Stimulated activated CD4-positive, alpha-beta T cell treated with anti-CD3 and anti-CD28 coated beads, Interleukin-12 subunit alpha, Interleukin-12 subunit beta, amount 100 ng/mL, for 48 hours (primary cell): ENCODE measurements around the gene SPTB.

ENCODE experiments used
- DNase-seq, 3 donors: peaks; one replicate each; pipeline ENCODE4 v3.0.0-alpha.2; 2020; ENCODE audit warnings: low read depth in 2 of 3, low spot score in 1 of 3

The SPTB gene

DNA sequence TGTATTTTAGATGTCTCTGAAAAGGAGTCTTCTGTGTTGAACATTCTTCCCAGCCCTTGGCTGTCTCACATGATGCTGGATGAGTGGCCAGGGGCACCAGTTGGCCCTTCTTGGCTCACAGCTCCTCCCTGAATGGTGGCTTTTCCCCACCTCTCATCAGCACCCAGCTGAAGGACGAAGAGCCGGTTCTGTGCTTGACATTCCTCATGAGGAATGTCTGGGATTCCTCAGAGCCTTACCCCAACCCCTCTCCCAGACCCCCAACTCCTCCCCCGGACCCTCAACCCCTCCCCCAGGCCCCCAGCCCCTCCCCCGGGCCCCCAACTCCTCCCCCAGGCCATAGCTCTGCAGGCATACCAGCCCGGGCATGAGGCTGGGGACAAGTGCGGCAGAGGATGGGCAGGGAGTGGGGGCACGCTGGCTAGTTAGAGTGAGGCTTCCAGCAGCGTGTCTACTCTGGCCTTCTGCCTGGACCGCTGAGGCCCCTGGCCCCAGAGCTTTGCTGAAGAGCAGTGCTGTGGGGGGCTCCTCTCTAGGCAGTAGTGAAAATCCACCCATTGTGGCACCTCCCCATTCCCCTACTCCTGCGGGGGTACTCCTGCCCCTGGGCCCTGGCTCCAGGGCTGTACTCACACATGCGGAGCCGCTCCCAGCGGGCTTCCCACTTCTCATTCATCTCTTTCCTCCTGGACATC, 111.2 kb downstream of the SPTB start:
- DNase-seq: no peak

DNA sequence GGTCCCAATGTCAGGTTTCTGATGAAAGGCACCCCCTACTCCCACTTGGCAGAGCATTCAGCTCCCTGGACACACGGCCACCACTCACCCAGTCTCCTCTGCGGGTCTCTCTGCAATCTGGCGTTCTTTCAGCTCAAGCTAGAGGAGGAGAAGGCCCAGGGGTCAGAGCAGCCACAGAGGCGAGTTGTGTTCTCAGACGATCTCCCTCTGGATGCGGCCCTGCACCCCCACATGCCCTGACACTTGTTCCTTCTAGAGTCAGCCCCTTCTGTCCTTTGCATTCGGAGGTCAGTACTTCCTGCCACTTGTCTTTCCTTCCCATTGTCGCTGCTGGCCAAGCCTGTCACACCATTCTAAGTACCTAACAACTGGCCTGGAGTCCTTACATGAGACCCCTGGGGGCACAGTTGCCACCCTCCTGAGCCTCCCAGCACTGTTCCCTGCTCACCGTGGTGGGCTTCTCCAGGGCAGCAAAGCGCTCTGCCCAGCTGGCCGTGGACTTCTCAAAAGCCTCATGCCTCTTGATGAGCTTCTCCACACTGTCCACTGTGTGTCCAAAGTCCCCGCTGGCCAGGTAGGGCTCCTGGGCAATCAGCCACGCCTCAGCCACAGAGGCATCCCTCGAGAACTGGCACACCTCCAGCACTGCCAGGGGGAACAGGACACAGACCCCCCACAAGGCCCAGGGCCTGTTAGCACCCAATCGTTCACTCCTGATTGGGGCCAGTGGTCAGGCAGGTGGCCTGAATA, 112.3 kb downstream of the SPTB start:
- DNase-seq: no peak

DNA sequence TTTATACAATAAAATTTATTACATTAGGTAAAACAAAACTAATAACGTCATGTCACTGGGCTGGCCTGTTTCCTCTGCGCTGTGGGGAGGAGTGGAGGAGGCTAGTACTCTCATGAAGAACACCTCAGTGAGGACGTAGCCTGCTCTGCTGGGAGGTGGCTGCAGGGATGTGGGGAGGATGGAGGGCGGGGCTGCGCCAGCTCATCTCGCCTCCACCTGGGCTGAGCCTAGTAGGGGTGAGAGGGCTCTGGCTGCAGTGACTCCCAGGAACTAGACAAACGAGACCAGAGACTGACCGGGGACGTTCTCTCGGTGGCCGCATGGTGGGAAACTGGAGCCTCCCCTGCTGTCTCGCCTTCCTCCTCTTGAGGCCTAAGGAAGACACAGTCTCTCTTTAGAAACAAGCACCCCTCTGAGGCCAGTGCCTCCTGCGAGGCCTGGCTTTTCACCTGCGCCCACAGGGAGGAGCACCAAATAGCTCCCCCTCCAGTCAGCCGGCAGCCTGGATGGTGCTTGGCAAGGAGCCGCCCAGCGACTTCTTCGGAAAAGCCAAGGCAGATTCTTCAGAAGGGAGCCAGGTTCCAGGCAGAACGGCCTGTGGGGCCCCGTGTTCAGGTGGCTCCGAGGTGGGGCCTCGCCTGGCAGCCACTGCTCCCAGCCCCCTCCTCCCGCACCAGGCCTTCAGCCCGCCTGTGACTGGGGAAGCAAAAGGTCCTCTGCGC, 113.1 kb downstream of the SPTB start:
- no peak for DNase-seq

DNA sequence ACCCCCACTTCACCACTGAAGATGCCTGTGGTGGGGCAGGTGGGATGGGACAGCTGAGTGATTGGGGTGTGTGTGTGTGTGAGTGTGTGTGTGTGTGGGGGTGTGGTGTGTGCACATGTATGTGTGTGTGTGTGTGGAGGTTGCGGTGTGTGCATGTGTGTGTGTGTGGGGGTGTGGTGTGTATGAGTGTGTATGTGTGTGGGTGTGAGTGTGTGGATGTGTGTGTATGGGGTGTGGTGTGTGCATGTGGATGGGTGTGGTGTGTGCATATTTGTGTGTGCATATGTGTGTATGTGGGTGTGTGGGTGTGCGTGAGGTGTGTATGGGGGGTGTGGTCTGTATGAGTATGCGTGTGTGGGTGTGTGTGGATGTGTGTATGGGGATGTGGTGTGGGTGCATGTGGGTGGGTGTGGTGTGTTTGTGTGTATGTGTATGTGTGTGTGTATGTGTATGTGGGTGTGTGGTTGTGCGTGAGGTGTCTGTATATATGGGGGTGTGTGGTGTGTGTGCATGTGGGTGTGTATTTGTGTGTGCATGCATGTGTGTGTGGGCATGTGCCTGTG, 113.9 kb downstream of the SPTB start:
- no peak for DNase-seq

DNA sequence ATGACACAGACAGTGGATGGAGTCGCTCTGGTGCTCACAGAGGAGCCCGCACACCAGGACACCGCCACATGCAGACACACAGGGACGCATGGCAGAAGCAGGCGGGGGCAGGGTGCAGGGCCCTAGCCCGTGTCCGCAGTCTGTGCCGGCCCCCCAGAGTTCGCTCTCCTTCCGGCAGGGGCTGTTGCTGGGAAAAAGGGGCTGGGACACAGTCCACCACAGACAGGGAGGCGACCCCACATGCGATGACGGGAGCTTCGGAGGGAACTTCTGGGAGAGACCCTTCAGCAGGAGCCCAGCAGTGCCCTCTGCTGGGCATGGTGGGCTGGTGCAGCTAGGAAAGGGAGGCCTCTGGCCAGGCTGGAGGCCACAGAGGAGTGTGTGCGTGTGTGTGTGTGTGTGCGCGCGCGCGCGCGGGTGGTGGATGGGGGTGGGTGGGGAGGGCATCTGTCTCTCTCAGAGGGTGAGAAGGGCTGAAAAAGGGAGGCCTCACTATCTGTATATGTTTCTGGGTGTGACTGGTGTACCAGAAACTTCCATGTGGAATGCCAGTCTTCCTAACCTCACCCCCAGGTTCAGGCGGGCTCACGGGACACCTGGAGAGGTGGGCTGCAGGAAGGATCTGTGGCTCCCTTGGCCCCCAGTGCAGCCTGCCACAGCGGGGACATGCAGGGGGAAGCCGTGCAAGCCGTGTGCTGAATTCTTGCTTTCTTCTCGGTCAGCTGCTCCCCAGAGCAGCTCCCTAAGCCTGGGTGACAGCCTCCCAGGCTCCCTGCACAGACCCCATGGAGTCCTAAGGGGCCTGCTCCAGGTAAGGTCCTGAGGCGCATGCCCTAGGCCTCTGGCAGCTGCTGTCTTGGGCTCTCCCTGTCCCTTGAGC, 114.8 kb downstream of the SPTB start:
- DNase-seq: peak; percentile 44 to 72 (median 51)

DNA sequence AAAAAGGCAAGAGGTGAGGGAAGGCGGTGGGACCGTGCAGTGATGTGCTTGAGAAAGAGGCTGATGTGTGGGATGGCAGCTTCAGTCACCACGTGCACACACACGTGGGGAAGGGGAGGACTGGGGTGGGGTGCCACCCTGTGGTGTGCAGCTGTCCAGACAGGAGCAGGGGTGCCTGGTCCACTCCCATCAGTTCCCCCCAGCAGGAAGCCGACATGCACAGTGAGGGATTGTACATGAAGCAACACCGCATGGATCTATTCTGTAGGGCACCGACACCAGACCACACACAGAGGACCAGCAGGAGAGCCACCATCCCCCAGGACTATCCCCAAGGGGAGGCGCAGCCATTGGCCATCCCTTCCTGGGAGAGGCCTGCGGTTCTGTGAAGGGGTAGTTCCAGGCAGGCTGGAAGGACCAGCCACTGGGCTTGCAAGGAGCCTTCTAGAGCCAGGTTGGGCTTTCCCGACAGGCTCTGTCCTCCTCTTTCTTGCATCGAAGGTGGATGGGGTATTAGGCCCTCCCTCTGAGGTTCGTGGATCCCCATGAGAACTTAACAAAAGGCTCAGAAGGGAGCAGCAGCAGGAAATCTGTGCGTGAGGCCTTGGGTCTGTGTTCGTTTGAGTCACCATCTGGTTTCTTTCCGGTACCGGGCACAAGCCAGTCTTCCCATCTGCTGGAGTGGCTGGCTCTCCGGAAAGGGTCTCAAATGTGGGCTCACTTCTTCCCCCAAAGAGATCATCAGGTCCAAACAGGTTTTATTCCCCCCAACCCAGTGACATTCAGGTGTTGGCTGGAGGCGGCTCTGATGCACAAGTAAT, 115.7 kb downstream of the SPTB start:
- DNase-seq: no peak

DNA sequence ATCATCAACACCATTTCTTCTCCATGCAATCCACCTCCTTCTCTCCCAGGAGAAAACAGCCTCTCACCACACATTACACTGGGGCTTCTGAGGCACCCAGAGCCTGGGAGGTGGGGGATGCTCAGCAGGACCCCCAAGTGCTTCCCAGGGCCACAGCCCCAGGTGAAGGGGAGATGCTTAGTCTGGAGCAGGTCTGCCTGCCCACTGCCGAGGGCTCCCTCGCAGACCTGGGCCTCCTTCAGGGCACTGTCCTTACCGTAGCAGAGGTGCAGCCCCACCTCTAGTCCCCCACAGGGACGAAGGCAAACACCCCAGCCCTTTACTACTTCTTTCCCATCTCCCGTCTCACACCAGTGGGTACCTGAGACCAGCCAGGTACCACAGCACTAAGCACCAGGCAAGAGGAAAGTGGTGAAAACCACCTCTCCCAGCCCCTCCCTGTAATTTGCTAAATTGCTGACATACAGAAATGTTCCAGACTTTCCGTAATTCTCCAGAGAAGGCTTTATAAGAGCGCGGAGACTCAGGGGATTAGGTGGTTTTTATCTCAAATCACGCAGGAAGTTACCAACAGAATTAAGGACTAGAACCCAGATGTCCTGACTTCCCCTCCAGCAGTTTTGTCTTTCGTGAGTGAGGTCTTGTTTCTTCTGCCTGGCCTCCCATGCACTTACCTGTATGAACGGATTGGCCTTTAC, 116.5 kb downstream of the SPTB start:
- no peak for DNase-seq

DNA sequence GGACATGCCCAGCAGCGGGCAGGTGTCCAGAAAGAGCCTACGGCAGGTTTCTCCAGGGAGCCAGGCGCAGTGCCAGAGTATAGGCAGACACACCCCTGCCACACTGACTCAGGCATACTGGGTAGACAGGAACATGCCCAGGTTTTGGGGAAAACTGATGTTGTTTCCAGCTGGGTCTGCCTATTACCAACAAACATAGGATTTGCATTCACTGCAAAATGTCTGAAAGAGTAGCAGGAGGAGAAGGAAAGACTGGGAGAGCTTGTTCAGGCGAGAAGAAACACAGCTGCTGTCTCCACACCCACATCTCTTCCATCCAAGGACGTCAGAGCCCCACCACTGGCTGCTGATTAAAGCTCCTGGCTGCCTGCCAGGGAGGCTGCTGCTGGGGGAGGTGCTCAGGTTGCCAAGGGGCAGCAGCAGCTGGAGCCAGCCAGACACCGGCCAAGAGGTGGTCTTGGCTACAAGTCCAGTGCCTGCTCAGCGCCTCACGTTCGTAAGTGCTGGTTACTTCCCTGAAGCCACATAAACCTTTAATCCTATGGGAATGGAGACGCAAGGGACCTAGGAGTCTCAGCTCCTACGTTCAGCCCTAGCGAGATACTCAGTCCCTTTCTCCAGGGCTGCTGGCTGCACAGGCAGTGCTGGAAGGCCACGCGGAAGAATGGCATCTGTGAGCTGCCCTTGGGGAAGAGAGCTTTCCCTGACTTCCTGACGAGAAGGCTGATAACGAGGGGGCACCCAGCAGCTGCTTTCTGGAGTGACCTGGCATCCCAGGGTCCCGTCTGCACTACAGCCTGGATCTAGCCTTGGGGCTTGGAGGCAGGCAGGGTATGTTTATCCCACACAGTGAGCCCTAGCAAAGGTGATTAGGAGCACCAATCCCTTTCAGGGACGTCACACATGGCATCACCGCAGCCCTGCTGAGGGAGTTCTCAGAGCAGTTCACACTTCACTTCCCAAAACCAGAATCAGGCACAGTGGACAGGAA, 117.4 kb downstream of the SPTB start:
- DNase-seq: peak in 1 of 3 donors; percentile 16

DNA sequence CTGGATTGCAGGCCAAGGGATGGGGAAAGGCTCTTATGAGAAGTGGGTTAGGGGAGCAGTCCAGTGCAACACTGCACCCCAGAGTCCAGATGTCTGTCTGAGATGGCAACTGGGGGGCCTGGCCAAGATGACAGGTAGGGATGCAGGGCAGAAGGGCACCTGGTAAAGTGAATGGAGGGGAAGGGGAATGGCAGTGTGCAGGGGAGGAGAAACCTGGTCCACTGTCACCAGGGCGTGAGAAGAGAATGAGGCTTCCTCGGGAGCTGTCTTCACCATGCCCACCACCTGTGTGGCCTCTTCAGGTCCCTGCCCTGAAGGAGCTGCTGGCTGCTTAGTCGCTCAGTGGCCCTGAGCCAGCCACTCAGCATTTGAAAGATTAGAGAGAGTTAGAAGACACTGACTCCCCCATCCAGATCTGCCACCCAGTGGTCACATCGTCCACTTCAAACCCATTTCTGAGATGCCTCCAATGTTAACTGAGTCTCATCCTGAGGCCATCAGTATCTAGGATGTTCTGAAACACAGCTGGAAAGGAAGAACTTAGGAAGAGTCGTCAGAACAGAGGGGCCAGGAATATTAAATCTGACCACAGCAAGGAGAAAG, 118.2 kb downstream of the SPTB start:
- no peak for DNase-seq

DNA sequence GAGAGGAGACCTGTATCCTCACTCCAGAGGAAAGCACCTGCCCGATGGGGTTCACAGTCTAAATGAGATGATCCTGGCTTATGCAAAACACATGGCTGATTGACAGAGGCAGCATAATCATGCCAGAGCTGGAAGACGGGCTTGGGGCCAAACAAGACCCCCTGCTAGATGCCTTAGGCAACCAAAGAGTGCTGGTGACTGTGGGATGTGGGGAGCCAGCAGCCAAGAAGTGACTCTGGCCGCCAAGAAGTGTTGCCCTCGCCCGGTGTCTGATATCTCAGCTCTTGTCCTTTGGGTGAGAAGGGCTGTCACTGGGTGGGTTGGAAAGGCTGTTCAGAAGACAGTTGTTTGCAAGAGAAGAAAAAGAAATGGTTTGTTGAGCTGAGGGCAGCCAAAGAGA, 118.8 kb downstream of the SPTB start:
- no peak for DNase-seq

DNA sequence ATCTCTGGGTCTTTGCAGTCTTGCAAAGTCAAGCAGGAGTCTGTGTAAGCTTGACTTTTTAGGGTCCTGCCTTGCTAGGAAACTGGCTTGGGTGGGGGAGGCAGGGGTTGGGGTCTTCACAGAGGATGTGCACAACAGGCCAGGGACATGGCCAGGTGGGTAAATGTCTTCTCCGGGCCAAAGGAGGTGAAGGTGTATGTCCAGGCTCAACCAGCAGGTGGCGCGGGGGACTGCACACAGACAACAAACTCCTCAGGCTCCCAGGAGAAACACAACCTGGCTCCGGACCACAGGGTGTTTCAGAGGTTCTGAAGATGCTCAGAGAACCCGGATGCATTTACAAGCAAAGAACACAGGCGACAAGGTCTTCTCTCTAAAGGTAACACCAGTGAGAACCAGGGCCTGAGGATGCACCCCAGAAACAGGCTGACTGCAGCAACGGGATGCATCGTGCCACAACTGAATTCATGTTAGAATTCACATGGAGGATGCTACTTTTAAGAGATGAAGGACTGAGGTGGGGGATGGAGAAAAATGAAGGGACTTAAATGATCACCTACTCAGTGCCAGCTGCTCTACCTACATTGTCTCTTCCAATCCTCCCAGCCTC, 119.5 kb downstream of the SPTB start:
- DNase-seq: peak; percentile 16 to 64 (median 38)

DNA sequence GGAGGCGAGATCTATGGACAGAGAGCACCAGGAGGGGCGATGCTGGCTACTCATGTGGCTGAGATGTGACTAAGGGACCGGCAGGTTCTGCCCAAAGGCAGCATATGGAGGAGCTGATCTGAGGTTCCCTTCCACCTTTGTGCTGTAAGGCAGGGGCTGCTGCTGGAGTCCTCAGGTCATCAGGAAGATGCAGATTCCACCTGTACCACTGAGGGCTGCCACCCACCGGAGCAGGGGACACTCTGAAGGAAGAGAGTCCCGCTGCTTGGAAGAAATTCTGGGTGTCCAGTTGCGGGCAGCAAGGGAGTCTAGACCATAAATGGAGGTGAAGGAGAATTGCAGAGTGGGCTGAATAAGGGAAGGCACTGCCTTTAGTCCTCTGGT, 120.2 kb downstream of the SPTB start:
- no peak for DNase-seq

DNA sequence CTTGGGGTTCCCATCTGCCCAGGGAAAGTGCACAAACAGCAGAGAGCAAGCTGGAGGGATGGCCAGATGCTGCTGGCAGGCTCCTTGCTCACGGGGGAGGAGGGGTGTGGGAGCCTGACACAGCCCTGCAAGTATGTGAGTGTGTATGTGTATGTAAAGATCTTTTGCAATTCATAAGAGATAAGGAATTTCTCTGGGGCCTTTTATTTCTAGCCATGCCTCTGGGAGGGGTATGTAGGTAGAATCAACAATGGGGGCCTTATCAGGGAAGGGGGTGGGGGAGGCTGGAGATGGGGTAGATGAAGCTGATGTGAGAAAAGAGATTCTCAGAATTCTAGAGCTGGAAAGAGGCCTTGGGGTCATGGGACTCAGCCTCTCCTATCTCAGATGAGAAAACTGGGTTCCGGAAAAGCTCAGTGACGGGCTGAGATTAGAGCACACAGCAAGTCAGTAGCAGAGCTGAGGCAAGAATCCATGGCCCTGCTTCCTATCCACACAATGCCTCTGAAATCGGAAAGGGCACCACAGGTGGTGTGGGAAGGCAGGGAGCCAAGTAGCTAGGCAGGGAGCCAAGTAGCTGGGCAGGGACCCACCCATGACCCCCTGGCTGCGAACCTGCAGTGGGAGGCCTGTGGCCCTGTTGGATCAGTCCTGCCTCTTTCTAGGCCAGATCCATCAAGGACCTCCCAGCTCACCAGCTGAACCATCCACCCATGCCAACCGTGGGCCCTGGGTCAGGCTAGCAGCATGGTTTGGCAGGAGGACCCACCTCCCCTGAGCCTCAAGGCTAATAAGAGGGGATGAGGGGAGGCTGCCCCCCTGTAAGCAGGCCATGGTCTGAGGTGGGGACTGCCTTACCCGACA, 120.8 kb downstream of the SPTB start:
- no peak for DNase-seq

DNA sequence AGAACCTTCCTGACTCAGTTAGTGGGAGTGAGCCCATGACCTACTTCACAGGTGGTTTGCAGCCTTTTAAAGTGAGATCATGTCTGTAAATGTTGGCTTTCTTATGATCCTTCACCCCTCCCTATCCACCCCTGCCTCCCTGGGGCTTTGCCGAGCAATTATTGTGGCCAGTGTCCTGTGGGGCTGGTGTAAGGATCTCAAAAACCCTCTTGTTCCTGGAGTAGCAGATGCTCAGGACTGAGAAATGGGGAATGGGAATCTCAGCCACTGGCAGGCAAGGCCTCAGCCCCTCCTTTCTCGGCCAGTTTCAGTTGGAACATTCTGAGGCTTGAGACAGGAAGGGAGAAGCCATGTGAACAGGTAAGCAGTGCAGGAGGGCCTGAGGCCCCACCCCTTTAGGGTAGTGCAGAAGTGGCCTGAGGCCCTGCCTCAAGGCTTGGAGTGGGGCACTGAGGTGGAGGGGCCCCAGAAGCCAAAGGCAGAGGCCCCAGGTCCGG, 121.6 kb downstream of the SPTB start:
- DNase-seq: no peak

DNA sequence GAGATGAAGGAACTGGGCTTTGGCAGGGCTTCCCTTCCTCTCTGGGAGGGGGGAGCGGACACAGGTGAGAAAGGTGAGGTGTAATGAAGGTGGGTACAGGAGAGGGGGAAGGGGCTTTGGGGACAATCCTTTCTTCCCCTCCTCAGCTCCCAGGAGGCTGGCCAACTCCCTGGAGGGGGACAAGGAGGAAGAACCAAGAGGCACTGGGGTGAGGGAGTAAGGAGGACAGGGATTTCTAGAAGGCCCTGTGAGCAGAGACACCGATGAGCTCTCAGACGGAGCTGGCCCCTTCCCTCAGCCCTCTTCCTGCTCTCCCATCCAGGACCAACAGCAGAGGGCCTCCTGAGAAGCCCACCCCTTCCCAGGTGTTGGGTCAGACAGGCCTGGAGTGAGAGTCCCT, 122.1 kb downstream of the SPTB start:
- DNase-seq: no peak

DNA sequence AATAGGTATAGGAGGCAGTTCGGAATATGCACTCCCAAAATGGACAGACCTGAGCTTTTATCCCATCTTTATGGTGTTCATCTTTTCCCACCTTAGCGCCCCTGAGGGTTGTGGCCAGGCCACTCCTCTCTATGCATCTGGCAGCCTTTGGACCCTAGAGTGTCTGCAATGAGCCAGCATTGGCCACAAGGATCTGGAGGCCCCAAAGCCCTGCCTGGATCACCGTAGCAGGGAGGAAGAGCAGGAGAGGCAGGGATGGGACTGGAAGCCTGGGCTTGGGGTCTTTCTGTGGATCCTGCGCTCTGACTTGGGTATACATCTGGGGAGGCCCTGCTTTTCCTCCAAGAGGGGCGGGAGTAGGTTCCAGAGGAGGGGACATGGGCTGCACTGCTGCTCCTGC, 123.0 kb downstream of the SPTB start:
- DNase-seq: no peak
